ENCODE data around the gene PCSK2. TPM values are rescaled to one million over a fixed set of nuclear protein-coding genes. Genes with fewer than 3 reads are reported as not detected.

PCSK2 gene
- total RNA-seq, 1 donor from 2014 or later = 0.72 TPM

DNA sequence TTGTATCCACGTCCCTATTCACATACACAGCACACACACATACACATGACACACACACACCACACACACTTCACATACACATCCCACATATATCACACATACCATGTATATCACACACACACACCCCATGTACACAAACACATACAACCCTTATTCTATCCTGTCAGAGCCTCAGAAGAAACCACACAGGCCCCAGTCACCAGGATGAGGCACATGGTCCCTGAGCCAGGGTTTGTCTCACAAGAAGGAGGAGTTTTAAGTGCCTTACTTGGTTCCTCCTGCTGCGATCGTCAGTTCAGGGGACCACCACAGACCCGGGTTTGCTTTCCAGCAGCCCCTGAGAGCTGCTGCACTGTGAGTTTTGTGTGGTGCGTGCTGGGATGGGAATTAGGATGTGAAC is 280.7 kb downstream of the PCSK2 start:
- no peak for DNase-seq

DNA sequence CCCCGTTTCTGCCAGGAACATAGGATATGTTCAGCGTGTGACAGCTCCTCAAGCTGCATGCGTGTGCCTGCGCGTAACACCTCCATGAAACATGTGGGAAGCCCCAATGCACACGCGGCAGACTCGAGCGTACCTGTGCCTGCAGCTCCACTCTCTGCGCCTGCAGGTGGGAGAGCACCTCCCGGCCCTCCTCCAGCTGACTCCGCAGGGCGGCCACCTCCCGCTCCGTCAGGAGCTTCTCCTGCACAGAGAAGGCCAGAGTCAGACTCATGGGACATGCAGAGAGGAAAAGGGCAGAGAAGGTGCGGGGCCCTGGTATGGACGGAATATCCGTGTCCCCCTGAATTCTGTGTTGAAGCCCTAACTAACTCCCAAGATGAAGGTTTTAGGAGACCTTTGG is 281.9 kb downstream of the PCSK2 start:
- DNase-seq = no peak

DNA sequence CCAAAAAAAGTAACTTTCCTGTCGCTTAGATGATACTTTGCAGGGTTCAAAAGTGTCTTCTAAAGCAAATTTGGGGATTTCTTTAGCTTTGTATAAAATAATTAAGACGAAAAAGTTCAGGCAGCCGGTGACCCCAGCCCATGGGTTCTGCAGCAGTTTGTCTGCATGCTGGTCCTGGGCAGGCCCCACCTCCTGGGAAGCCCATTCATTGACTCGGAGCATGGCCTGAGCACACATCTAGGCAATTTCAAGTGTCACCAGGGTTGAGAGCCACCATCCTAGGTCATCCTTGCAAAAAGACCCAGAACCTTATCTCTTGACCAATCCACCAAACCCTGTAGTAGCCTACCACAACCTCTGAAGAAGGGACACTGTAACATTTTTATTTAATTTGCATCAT is 283.7 kb downstream of the PCSK2 start:
- no peak for DNase-seq

DNA sequence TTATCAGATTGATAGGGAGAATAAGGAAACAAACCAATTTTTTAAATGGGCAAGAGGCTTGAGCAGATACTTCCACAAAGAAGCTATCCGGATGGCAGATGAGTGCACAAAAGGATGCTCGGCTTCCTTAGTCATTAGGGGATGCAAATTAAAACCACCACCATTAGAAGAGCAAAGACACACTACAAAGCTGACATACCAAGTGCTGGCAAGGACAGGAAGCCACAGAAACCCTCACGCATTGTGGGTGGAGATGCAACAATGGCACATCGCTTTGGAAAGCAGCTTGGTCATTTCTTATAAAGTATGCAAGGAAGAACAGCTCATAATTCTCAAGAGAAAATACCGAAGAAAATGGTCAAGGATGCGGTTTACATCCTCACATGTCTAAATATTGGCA is 284.6 kb downstream of the PCSK2 start:
- DNase-seq = no peak

DNA sequence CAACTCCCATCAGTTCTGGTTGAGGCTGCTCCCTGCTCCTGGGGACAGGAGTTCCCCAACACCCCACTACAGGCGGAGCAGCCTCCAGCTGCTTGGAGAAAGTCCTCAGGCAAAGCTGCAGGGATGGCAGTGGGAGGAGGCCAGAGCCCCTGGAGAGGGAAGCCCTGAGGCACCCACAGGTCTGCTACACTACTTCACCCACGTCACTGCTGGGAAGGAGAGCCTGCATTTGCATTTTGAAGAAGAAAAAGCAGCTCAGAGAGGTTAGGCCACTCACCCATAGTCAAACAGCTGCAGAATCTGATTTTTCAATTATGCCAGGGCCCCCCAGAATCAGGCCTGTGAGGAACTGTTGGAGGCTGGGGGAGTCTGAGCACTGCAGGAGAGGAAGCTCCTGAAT is 287.1 kb downstream of the PCSK2 start:
- no peak for DNase-seq

DNA sequence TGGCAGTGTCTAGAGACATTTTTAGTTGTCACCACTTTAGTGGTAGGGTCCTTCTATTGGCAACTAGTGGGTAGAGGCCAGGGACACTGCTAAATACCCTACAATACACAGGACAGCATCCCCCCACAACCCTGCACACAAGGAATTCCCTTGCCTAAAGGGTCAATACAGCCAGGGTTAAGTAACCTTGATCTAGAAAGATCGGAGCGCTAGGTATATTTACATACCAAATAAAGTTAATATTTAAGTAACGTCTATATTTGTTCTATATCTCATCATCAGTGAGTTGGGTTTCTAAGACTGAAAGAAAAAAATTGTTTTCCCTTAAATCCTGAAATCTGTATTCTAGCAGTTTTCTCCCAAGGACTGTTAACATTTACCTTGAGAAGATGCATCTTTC is 288.2 kb downstream of the PCSK2 start:
- DNase-seq = no peak

DNA sequence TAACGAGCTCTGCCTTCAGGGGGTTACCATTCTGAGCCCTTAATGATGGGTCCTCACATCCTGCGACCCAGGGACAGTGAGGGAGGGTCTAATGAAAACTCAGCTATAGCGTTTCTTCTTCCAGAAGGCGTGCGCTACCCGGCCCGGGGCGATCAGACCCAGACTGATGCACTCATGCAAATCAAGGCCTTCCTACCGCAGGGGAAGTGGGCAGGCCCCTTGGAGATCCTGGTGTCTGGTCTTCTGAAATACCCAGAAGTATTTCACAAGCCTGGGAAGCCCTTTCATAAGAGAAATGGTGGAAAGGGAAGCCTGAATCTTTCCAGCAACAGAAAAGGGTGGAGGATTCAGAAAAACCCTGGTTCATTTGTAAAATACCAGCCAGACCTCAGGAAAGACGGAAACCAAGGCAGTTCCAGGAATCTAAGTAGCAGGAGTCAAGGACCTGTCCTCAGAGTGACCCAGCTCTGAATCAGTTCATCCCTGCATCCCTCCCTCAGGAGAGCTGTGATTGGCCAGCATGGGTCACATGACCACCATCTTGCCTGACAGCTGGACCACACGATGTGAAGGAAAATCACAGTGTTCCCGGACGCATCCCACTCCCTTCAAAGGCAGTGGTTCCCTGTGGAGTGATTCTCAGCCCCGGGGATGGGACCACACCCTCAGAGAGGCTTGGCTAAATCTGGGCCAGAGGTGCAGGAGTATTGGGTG is 291.7 kb downstream of the PCSK2 start:
- DNase-seq = no peak

DNA sequence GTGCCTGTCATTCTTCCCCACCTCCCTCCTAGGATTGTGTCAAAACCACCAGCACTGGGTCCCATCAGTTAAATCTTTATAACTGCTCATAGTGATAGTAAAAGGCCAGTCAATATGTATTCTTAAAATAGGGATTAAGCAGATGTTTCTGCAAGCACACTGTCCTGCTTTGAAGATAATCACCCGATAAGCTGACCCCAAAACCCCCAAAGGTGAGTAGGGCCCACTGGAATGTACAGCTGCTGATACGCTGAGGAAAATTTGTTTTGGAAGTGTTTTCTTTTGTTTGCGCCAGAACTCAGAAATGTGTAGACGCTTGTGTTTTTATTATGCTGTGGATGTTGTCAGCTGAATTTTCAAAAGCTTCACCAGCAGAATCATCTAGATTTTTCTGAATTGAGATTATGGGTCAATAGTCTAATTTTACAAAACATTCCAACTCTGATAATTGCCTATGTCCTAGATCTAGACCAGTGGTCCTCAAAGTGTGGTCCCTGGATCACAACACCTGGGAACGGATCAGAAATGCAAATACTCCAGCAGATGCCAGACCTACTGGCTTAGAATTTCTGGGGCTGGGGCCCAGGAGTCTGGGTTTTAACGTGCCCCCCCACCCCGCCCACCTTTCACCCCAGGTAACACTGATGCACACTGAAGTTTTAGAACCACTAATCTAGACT is 292.9 kb downstream of the PCSK2 start:
- DNase-seq = no peak

DNA sequence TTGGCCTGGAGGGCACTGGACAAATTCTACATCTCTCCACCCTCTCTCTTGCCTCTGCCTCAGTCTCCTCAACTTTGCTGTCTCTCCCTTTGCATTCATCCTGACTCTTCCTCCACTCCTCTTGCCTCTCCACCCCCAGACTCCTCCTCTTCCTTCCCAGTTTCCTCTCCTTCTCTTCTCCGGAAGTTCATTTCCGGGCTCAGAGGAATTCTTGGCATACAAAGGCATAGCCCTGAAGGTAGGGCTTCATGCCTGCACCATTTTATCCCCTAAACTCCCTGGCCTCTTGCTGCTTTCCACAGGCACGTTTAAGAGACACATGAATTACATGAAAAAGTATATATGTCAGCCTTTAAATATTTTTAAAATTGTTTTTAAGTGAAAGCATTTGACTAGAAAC is 293.7 kb downstream of the PCSK2 start:
- no peak for DNase-seq

DNA sequence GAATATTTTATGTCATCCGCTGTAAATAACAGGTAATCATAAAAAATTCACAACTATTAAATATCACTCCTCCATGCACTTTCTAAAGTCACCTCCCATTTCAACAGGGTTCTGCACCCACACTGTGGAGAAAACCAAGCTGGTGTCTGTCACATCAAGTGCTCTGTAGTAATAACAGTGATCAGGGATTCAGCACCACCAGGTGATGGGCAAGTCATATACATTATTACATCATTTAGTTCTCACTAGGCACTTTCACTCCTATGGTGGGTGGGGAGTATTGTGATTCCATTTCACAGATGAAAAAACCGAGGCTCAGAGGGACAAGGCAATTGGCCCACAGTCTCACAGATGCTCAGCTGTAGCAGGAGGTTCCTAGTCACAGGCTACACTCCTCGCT is 295.7 kb downstream of the PCSK2 start:
- DNase-seq = no peak

DNA sequence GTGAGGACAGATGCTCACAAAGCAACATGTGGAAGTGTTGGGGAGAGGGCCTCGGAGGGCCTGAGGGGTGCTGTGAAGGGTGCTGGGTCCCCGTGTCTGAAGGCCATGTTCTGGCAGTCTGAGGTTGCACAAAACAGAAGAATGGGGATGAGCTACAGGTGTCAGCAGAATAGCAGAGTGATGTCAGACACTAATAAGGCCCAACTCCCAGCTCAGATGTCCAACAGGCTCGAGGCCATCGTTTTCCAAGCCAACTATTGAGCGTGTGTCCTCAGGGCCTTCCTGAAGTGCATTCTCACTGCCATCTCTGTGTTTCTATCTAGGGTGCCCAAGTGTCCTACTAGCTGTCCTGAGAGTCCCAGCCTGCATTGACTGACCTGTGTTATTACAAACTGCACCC is 296.5 kb downstream of the PCSK2 start:
- no peak for DNase-seq

DNA sequence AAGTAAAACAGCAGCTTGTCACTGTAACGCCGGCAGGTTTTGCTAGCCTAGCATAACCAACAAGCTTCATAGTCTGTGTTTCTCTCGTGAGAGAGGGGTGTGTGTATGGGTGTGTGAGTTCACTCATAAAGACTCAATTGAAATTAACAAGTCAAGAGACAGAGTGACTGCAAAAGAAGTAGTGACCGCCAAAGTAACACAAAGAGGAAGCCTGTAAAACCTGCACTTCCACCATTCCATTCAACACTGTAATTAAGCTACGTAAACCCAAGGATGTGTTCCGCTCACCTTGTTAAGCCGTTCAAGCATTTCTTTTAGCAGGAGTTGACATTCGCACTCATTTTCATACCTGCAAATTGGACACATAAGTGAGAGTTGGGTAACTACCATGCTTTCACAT is 297.7 kb downstream of the PCSK2 start:
- DNase-seq = no peak

DNA sequence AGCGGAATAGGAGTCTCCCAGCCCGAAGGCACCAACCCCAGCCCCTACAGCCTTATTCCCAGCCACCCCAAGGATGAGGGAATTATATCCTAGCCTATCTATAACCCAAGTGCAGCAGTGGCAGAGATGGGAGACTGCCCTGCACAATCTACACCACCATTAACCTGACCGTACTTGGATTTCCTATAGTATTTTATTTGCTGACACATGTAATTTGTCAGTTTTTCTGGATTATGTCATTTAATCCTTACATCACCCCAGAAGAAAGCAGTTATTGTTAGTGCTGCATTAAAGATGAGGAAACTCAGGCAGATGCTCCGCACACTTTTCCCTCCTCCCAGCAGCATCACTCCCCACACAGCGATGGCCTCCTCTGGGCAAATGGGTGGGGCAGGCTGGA is 298.3 kb downstream of the PCSK2 start:
- no peak for DNase-seq

DNA sequence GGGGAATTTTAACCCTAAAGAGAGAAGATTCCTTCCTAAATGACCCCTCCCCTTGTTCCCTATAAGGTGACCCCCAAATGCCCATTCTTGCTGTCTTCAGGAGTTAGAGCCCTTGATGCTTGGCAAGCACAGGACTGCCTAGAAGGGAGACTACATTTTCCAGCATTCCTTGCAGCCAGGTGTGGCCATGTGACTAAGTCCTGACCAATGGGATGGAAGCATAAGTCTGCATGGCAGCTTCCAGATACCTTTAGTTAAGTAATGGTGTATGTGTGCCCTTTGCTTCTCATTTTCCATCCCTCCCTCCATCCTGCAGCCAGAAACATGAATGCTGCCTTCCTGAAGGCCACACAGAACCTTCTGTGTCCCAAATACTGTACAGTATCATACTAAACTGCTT is 298.8 kb downstream of the PCSK2 start:
- peak; percentile 29 for DNase-seq

DNA sequence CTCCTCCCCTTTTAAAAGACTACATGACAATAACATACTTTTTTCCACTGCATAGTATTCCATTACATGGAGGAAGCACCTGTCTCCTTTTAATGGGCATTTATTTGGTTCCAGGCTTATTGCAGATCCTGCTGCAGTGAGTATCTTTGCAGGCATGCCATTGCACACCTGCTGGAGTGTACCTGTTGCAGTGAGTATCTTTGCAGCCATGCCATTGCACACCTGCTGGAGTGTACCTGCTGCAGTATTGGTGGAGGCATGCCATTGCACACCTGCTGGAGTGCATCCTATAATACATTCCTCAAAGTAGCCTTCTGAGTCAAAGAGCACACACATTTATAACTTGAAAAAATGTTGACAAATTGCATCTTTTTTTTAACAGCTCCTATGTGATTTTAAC is 302.7 kb downstream of the PCSK2 start:
- DNase-seq = no peak

DNA sequence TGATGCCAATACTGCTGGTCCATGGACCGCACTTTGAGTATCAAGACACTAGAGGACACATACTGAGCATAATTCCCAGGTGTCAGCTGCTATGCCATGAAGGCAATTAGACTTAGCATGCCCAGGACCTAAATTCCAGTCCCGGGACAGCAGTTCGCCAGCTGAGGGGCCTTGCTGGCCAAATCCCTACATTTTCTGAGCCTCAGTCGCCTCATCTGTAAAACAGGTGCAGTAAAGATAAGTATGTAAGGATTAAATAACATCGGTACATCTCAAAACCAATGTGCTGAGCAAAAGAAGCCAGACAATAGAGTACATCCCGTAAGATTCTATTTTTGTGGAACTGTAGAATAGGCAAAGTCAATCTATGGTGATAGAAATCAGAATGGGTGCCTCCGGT is 303.3 kb downstream of the PCSK2 start:
- no peak for DNase-seq

DNA sequence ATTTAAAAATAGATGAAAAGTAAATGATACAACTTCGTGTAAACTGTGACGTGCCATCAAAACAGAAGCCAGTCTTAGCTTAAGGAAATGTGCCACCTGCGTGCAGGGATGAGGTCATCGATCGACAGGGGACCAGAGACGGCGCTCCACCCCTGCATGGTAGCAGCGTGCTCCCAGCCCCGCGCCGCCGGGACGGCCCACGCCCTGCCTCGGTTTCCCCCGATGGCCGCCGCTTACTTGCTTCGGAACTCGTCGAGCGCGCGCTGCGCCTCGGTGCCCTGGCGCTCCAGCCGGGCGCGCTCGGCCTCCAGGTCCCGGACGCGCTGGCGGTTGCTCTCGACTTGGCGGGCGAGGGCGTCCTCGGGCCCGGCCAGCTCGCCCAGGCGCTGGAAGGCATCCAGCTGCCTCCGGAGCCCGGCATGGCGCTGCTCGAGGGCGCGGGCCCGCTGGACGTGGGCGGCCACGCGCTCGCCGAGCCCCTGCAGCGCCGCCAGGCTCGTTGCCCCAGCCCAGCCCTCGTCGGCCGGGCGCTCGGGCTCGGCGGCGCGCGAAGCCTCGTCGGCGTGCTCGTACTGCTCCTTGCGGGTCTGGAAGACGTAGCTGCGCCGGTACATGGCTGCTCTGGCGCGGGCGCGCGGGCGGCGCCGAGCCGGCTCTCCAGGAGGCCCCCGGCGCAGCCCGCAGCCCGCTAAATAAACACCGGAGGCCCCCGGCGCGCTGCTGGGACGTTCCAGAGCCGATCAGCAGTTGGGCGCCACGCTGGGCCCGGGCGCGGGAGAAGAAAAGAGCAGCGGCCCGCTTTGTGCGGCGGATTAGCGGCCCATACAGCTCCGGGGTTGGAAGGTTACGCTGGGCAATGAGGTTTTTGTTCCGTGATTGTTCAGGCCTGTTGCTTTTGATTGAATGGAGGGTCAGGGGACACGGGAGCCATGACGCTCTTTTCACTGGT is 304.1 kb downstream of the PCSK2 start, which contains the start of gene BFSP1:
Gene BFSP1, minus strand, starts transcription at position 664 of the 949 bp plus-strand sequence. Its CDS starts 50 bp downstream, at position 614.
- peak; percentile 71 for DNase-seq

DNA sequence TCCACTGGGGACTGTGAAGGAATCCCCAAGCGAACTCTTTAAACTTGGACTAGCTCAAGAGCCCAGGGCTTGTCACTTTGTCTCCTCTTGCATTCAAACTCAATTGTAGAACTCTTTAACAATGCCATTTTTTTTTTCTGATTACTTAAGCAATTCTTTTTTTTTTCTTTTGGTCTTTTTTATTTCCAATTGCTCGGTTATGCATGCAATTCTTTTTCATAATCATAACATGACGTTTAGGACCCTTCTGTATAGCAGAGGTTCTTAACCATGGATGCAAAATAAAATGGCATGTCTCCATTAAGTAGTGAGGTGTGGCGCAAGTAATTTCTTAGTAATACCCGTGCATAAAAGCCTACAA is 304.8 kb downstream of the PCSK2 start:
- DNase-seq = no peak

DNA sequence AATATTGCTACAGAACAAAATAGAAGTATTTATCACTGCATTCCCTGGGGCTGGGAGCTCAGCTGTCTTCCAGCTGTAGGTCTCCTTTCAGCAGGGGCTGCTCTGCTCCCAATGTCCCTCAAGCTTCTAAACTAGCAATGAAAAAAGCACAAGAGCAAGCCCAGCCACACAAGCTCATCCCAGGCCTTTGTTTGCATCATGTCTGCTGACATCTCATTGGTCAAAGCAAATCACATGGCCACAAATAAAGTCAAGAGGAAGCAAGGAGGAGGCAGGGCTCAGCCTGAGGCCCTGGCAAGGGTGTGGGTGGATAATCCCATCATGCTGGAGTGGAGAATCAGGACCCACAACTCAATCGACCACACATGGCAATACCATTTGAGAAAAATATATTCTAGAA is 306.6 kb downstream of the PCSK2 start:
- DNase-seq = peak; percentile 60

DNA sequence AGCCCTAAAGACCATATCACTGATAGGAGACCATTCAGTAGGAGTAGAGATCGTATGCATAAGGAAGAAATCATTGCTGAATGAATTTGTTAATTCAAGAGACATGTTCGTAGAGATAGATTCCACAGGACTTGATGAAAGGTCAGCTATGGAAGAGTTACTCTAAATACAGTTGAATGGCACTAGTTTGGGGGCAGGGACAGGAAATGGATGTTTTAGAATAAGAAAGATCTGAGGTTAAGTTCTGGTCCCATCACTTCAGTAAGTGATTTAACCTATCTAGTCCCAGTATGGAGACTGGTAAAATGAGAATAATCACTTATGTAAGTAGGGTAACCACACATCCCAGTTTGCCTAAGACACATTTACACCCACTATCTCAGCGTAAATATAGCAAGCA is 307.2 kb downstream of the PCSK2 start:
- DNase-seq = no peak
